GM18507 (cell line): ENCODE data around the gene EPHA10.
"Not testable (repeated sequence)": the region's sequence is repeated elsewhere in the genome, so short reads cannot be mapped to it uniquely, and the experiment has no call there.

Source experiments
- DNase-seq: peaks from one replicate; pipeline ENCODE4 v3.0.0; 2011; ENCODE audit warnings: low read depth; ENCODE audit not compliant: insufficient read length; ENCODE audit errors: extremely low spot score
- FAIRE-seq: peaks from 2 replicates; lab custom pipeline; 2011; peaks lifted over from hg19 to GRCh38; lab: Jason Lieb, UNC

EPHA10 gene

GRCh38 chr1:37719572-37720195 is 45.2 kb downstream of the EPHA10 start:
- FAIRE-seq (no peak), DNase-seq (no peak)

DNA sequence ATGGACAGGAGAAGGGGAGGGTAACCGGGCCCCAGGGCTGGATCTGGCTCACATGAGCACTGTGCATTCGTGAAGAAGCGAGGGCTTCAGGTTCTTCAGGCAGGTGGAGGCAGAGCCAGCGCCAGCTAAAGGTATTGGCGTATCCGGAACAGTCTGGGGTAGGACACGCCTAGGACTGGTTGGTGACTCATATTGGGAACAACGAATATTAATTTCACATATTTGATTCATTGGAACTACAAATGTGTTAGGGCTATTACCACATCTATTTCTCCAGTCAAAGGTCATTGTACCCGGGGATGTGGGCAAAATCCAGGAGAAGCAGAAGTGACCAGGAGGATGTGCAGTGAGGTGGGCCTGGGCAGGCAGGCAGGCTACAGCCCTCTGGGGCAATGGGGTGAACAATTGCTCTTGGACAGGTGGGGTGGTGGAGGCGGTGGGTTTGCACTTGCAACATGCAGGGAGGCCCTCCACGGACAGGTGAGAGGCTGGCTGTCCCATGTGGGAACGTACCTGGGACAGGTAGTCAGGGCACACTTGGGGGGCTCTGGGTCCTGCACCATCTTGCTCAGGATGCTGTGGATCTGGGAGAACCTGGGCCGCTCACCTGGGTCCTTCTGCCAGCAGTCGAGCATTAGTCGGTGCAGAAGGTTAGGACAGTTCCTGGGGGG is 45.9 kb downstream of the EPHA10 start:
- no peak for DNase-seq
- FAIRE-seq: no peak

DNA sequence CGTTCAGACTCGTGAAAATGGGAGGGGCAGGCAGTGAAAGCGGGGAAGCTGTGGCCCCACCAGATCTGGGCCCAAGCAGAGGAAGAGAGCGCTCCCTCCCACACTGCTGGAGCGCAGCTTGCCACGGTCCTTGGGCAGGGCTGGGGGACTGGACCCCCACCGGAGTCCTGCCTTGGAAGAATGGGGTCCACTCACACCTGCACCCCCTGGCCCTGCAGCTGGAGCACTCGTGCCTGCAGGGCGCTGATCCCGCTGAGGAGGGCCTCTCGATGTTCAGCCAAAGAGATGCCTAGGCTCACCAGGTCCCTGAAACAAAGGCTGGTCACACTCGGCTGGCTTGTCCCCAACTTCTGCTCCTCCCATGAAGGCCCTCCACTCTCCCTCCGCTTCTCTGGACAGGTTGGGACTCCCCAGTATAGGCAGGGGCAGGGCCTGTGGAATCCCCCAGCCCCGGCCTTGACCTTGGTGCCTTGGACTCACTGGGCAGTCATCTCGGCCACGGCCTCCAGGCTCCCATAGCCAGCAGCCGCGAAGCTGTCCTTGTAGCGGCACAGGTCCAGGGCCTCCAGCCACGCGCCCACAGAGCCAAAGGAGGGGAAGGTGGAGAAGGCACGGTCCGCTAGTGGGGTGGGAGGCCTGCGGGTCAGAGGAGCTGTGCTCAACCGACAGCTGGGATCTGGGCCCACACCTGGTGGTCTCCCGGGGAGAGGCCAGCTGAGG is 46.6 kb downstream of the EPHA10 start:
- FAIRE-seq: no peak
- DNase-seq: no peak

DNA sequence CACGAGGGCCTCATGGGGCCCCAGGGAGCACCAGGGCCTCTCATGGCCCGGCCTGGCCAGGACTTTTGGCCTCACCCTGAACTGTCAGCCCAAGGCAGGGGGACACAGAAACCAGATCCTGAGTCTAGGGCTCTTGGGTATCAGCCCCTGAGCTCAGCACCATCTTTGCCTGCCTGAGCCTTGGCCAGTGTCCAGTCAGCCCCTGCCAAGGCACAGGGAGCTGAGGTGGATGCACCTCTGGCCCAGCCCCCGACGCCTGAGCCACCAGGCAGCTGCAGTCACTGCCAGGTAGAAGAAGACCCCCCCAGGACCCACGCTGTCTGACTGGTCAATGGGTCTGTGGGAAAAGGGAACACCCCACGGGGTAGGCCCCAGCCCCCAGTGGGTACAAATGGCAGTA is 47.3 kb downstream of the EPHA10 start:
- no peak for DNase-seq
- FAIRE-seq: no peak

DNA sequence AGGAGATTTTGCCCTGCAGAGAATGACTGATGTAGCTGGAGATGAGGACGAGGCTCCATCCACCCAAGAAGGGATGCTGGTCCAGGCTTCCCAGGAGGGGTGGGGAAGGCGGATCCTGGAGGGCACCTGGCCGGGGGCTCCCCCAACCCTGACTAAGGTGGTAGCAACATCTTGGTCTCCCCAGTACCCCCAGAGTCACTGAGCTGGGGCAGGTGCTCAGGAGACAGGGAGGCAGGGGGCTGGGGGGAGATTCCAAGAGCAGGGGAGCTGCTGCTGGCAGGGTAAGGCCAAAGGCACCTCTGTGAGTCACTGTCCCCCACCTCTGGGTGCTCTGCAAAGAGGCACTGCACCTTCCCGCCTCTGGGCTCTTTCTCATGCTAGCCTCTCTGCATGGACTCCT is 48.6 kb downstream of the EPHA10 start:
- DNase-seq (no peak), FAIRE-seq (no peak)

GRCh38 chr1:37714689-37715088 is 50.2 kb downstream of the EPHA10 start:
- no peak for FAIRE-seq
- DNase-seq: no peak

DNA sequence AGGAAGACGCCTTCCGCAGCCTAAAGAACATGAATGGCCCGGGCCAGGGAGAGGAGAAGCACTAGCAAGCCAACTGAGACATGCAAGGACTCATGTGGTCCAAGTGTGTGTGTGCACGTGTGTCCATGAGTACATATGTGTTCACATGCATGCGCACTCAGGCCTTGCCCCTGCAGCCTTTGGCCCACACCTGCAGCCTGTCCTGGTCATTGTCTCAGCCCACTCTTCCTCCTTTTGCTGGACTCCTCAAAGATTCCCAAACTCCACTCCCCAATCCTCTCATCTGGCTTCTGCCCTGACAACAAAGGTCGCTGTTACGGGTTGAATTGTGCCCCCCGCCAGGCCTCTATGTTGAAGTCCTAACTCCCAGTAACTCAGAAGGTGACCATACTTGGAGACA is 50.7 kb downstream of the EPHA10 start:
- no peak for FAIRE-seq

GRCh38 chr1:37708471-37708870 is 56.4 kb downstream of the EPHA10 start:
- no peak for FAIRE-seq

More for the DNA sequence above, 50.7 kb downstream of the EPHA10 start:
- DNase-seq: no peak

GRCh38 chr1:37705399-37705798 is 59.5 kb downstream of the EPHA10 start:
- DNase-seq (no peak), FAIRE-seq (no peak)

More at GRCh38 chr1:37708471-37708870, 56.4 kb downstream of the EPHA10 start:
- DNase-seq: no peak

GRCh38 chr1:37704966-37705365 is 60.0 kb downstream of the EPHA10 start:
- DNase-seq: no peak
- FAIRE-seq: no peak

GRCh38 chr1:37703061-37703460 is 61.9 kb downstream of the EPHA10 start:
- FAIRE-seq: no peak
- DNase-seq: no peak

DNA sequence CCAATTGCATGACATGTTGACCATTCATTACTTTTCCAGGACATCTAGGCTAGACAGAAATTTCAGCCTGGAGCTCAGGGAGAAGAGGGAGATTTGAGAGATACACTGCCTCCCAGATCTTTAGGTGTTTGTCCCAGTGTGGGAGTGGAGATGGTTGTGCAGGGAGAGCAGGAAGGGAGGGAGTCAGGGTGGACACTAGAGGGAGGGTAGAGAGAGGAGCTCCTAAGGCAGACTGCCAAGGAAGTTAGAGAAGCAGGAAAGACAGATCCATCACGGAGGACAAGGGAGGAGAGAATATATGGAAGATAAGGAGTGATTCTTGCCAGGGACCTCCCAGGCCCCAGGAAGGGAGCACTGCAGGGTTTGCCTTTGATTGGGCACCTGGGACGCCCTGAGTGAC is 63.9 kb downstream of the EPHA10 start:
- no peak for DNase-seq
- FAIRE-seq: no peak

GRCh38 chr1:37699147-37699546 is 65.8 kb downstream of the EPHA10 start:
- DNase-seq (no peak), FAIRE-seq (no peak)

GRCh38 chr1:37697737-37698136 is 67.2 kb downstream of the EPHA10 start:
- DNase-seq: no peak
- FAIRE-seq: no peak

DNA sequence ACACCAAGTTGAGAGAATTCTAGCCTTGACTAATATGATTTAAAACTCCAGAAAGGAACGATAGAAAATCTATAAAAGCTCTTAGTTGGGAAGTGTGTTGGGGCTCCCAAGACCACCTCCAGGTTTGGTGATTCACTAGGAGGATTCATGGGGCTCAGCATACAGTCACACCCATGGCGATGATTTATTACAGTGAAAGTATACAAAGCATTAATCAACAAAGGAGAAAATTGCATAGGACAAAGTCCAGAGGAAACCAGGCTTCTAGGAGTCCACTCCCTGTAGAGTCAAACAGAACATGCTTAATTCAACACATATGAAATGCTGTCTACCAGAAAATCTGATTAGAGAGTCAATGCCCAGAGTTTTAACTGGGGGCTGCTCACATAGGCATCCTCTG is 67.8 kb downstream of the EPHA10 start:
- DNase-seq (no peak), FAIRE-seq (no peak)

DNA sequence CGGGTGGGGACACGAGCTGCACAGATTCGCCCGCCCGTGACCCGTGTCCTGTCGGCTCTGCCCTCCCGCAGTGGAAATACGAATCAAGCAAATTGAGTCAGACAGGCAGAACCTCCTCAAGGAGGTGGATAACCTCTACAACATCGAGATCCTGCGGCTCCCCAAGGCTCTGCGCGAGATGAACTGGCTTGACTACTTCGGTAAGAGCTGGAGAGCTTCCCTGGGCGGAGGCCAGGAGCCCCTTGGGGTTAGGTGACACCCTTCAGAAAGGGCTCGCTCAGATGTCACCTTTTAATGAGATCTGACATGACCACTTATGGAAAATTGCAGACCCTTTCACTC is 72.1 kb downstream of the EPHA10 start:
- no peak for DNase-seq

GRCh38 chr1:37692078-37692833 is 72.7 kb downstream of the EPHA10 start, which contains the start of gene CDCA8:
Gene CDCA8, plus strand, starts transcription at chr1:37692516. Its CDS starts 175 bp downstream, at chr1:37692691.
- FAIRE-seq (peak; percentile 97), DNase-seq (peak; percentile 91)

More for the DNA sequence above, 72.1 kb downstream of the EPHA10 start:
- no peak for FAIRE-seq

DNA sequence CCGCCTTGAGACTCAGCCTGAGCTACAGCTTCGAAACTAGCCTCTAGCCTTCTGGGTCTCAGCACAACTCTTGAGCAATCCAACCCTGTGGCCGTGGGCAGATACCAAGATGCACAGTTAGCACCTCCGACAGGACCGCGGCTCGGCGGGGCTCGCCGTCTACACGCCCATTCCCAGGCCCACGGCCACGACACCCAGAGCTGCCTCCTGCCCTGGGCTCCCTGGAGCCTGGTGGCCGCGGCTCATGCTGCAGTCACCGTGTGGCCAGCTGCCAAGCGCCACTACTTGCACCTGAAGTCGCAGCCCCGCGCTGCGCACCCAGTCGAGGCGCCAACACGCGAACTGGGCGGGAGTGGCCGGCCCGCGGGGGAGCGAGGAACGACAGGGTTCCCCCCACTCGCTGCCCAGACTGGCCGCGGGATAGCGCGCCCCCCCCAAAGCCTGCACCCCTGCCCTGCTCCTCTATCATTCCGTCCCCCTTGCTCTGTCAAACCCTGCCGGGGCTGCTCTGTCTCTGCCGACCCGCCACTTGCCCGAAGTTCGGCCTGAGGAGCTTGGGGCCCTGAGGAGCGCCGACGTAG is 73.3 kb downstream of the EPHA10 start:
- FAIRE-seq (no peak), DNase-seq (no peak)

GRCh38 chr1:37688926-37689325 is 76.0 kb downstream of the EPHA10 start:
- no peak for DNase-seq

DNA sequence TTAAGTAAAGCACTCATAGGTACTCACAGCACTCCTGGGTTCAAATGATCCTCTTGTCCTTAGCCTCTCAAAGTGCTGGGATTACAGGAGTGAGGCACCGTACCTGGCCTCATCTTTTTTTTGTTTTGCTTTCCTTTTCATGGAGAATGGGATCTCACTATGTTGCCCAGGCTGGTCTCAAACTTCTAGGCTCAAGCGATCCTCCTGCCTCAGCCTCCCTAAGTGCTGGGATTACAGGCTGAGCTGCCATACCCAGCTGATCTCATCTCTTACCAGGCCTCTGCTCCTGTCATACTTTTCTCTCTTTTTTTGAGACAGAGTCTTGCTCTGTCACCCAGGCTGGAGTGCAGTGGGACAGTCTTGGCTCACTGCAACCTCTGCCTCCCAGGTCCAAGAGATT is 77.2 kb downstream of the EPHA10 start:
- FAIRE-seq, DNase-seq: not testable (repeated sequence)

More at GRCh38 chr1:37688926-37689325, 76.0 kb downstream of the EPHA10 start:
- no peak for FAIRE-seq
